PC-9 (cell line): ENCODE measurements around the gene NXF2.
"Not testable (repeated sequence)": the region's sequence is repeated elsewhere in the genome, so short reads cannot be mapped to it uniquely, and the experiment has no call there.

ENCODE experiments used
- CTCF ChIP-seq: fragments of 200-600 bp; sonication (generic); conservative IDR thresholded peaks from 2 replicates; pipeline ENCODE4 v1.6.1; 2017; ENCODE audit warnings: mixed run types, antibody characterized with exemption, mild to moderate bottlenecking, moderate library complexity
- EZH2 ChIP-seq: fragments of 200-600 bp; sonication (generic); IDR thresholded peaks from 2 replicates; pipeline ENCODE4 v1.8.0; 2017; ENCODE audit warnings: antibody characterized with exemption, low read depth

GRCh38 chrX:102216497-102216896, 30.5 kb upstream of the NXF2 start:
- TF ChIP-seq CTCF, EZH2: not testable (repeated sequence)
